Retina (tissue), 1 donor: ENCODE data around the gene COL4A6.

Source experiments
- DNase-seq: peaks from one replicate; pipeline ENCODE4 v3.0.0-alpha.2; 2016

Gene COL4A6

GRCh38 chrX:108216405-108216804 is 221.8 kb downstream of the COL4A6 start:
- no peak for DNase-seq

- DNase-seq, result no peak
Observed at GRCh38 chrX:108211301-108211700, 226.9 kb downstream of the COL4A6 start.

GRCh38 chrX:108209006-108209554 is 229.1 kb downstream of the COL4A6 start:
- DNase-seq, result no peak

- DNase-seq, result no peak
Observed at GRCh38 chrX:108203540-108203939, 234.7 kb downstream of the COL4A6 start.

GRCh38 chrX:108199691-108200090 is 238.5 kb downstream of the COL4A6 start:
- DNase-seq, result peak; percentile 3

GRCh38 chrX:108199041-108199440 is 239.2 kb downstream of the COL4A6 start:
- no peak for DNase-seq

GRCh38 chrX:108198420-108198819 is 239.8 kb downstream of the COL4A6 start:
- no peak for DNase-seq

- no peak for DNase-seq
Observed at GRCh38 chrX:108186811-108187210, 251.4 kb downstream of the COL4A6 start.

GRCh38 chrX:108178143-108178498 is 260.1 kb downstream of the COL4A6 start:
- DNase-seq, result no peak

- DNase-seq, result peak; percentile 2
Observed at GRCh38 chrX:108177351-108178142, 260.7 kb downstream of the COL4A6 start.

DNA sequence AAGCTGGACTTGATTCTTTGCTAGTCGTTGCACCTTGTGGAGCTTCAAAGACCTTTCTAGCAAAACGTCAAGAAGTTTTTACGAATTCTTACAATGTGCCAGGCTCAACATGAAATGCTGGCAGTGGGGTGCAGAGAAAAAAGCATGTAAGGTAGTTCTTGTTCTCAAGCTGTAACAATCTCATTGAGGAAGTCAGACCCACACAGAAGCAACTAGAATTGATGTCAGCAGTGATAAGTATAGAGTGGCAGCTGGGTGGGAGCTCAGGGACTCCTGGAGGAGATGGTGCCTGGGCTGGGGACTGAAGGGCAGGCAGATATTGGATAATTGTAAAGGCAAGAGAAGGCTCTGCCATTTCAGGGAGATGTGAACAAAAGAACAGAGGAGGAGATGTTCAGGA is 264.3 kb downstream of the COL4A6 start:
- no peak for DNase-seq

DNA sequence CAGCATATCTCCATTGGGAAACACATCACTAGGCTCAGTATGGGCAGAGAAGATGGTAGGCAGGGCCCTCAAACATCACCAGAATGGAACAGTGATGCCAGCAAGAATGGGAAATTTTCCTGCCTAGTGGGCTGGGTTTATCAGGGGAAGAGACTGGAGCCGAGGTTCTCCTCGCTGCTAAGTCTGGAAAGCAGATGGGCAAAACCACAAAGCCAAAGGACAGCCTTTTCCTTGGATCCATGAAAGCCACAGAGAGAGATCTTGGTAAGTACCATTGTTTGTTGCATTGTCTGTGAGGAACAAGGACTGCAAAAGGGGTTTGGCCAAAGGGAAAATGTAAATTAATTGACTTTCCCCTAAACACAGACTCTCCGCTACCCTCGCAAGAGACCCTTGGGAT is 266.6 kb downstream of the COL4A6 start:
- DNase-seq, result no peak

- DNase-seq, result no peak
Observed at GRCh38 chrX:108169768-108170167, 268.5 kb downstream of the COL4A6 start.

DNA sequence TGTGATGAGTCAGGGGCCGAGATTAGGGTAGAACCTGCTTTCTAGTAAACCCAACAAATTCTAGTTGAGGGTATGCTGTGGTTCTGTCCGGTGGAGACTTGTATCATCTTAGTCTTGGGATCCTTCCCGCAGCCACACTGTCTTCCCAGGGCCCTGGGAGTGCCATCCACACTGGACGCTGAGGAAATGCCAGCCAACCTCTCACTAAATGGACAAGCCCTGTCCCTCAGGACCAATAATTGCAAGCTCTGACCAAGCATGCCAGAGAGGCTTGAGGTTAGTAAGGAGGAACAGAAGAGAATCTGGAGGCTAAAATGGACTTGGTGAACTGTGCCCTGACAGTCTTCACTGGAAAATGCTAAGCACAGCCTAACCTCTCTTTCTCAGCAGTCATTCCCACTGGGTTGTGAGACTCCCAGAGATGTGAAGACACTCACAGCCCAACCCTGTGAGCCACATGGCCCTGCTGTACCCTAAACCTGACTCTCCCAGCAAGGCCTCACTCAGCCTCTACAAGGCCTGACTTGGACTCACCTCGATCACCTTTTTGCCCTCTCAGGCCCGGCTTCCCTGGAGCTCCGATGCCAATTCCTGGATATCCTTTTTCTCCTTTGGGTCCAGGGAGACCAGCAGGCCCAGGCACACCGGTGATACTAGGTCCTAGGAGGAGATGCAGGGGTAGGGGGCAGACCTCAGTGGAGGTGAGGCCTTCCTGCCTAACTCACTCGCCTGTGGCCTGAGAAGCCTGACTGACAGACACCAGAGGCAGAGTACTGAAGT is 269.1 kb downstream of the COL4A6 start:
- DNase-seq, result no peak

- no peak for DNase-seq
Observed at GRCh38 chrX:108167211-108167872, 270.9 kb downstream of the COL4A6 start.

DNA sequence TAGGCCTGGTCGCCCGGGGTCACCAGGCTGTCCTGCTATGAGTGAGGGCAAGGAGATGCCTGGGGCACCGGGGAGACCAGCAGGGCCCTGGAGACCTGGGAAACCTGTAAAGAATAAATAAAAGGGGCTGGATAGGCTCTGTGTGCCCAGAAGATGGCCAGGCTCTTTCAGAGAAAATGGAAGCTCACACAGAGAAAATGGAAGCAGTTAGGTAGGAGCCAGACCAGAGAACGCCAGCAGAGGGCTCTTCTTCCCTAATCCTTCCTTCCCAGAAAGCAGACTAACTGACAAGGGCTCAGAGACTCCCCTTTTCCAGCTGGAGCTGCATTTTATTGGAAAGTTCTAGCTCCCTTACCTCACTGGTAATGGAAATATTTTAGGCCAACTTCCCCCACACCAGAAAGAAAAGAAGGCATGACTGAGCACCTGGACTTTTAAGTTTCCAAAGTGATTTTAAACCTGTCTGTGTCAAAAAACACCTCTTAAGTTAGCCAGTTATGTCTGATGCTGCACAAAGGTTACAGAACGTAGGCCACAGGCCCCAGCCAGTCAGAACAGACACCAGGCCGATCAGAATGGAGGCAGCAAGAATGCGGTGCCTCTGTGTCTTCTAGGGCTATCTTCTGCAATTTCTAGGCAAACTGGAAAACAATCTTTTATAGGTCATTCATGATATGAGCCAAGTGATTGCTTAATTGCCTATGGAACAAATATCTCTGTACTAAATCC is 272.7 kb downstream of the COL4A6 start:
- DNase-seq, result peak; percentile 33

DNA sequence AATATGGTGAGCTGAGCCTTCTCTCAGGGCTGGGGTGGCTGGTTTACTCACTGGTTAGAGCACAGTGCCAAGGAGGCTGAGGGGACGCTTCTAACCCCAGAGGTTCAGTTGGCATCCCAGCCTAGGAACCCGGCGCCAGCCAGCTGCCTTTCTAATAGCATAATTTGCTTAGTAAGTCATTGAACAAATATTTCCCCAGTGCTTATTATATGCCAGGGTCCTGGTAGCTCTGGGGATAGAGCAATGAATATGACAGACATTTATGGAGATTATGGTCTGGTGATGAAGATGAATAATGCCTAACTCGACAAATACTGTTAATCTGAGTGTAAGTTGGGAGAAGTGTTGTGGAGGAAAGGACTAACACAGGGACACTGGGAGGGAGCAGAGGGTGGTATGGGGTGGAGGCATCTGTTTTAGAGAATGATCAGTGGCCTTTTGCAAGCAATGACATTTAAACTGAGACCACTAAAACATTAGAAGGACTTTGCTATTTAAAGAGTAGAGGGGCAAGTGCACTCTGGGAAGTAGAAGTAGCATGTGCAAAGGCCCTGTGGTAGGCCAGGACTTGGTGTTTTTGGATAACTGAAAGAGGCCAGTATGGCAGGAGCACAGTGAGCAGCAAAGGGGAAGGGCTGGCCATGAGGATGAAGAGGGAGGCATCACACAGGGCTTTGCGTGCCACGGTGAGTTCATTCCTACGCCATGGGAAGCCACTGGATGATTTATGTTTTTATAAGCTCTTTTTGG is 274.7 kb downstream of the COL4A6 start:
- no peak for DNase-seq

GRCh38 chrX:108162265-108162664 is 276.0 kb downstream of the COL4A6 start:
- DNase-seq, result no peak

GRCh38 chrX:108160309-108160708 is 277.9 kb downstream of the COL4A6 start:
- no peak for DNase-seq

DNA sequence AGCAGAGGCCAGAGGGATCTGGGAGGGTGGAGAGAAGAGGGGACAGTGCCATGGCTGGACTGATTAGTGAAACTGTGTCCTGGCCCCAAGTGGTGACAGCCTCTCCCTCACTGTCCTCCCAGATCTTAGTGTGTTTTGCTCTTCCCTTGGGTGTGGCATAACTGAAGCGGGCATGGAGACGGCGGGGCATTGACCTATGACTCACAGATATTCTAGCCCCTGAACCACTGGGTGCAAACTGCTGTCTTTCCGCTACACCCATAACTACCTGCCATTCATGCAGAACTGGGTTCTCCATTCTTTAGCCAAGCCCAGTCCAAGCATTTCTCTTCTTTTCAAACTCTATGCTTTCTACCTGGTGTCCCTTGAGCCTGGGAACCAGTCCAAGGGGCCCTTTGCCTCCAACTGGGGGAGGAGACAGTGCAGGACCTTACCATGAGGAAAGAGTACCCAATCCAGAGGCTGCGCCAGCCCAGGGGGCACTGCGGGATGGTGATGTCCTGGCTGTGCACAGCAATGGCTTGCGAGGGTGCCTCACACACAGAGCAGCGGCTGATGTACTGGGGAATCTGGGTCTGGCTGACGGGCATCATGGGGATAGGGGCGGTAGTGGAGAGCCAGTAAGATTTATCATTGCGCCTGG is 279.1 kb downstream of the COL4A6 start:
- no peak for DNase-seq

GRCh38 chrX:108157628-108158027 is 280.6 kb downstream of the COL4A6 start:
- no peak for DNase-seq
